ENCODE results near the gene SIRPA. TPM values are rescaled to one million over a fixed set of nuclear protein-coding genes. Genes with fewer than 3 reads are reported as not detected.
A peak's percentile ranks its signal among the peaks of the same experiment; 100 is the strongest.

Gene SIRPA
- total and polyA plus RNA-seq, 2 of the 4 experiments (the other 2 are of a cell fraction), result 9.9 to 40.2 TPM

GRCh38 chr20:1871807-1872458, 23.3 kb upstream of the SIRPA start:
- Histone ChIP-seq H4K91ac (ENCODE audit: insufficient read depth, low read depth, low read length) (no peak overlapping the region; the same call in 1 of the 2 replicates), H4K8ac (ENCODE audit: low read depth in 2 of 2, low read length in 2 of 2) (no peak overlapping the region), H2BK5ac (ENCODE audit: low read depth, low read length, poor library complexity, severe bottlenecking) (no peak overlapping the region), H2BK120ac (ENCODE audit: low read depth, low read length) (no peak overlapping the region), H3K18ac (ENCODE audit: low read depth, low read length) (no peak overlapping the region), H3K27me3 (ENCODE audit: control insufficient read depth, insufficient read depth, low read length) (peaks cover 8% of the 10 kb centered on the region; the same call in 1 of the 2 replicates), H4K20me1 (ENCODE audit: insufficient read depth, low read length) (no peaks in the 10 kb centered on the region), H3K56ac (ENCODE audit: extremely low read depth, insufficient read depth, low read length) (no peak overlapping the region), H3K14ac (replicated peaks; ENCODE audit: low read depth, low read length) (no peak overlapping the region), H3K4me3 (ENCODE audit: insufficient read depth, low read depth, low read length) (no peak overlapping the region), H2BK15ac (ENCODE audit: low read depth, low read length) (no peak overlapping the region), H3K9ac (ENCODE audit: low read depth, low read length) (no peak overlapping the region), H3K23ac (ENCODE audit: low read depth, low read length) (no peak overlapping the region), H4K5ac (ENCODE audit: low read depth, low read length) (no peak overlapping the region), H2BK20ac (ENCODE audit: low read depth, low read length) (no peak overlapping the region), H3K4me2 (ENCODE audit: low read depth, low read length) (no peak overlapping the region), H2AK9ac (replicated peaks; ENCODE audit: low read depth, low read length, poor library complexity) (peak overlapping the region; percentile 74), H3K36me3 (ENCODE audit: control insufficient read depth, insufficient read depth, low read length) (no peaks in the 10 kb centered on the region), H3K9me3 (ENCODE audit: control insufficient read depth, insufficient read depth, low read length) (0 out of 2 replicates have a peak, but pooled peaks cover 2% of the 10 kb centered on the region), H3K79me1 (ENCODE audit: low read depth in 1 of 2, low read length in 2 of 2) (no peaks in the 10 kb centered on the region), H3K9me1 (ENCODE audit: insufficient read depth, low read length) (no peaks in the 10 kb centered on the region), H3K4ac (ENCODE audit: low read depth, low read length) (no peak overlapping the region), H2AFZ (replicated peaks; ENCODE audit: low read length, poor library complexity) (no peak overlapping the region), H3K27ac (ENCODE audit: insufficient read depth, low read length) (no peak overlapping the region), H3K4me1 (ENCODE audit: control insufficient read depth, insufficient read depth, low read length) (peaks cover 1% of the 10 kb centered on the region; the same call in 1 of the 2 replicates), H2AK5ac (ENCODE audit: low read depth, low read length) (no peak overlapping the region)
- WGBS, 2 experiments (ENCODE audit: extremely low coverage in 2 of 2, insufficient read length in 1 of 2), result no CpG with 5 or more reads among the region's 7 CpGs
- ATAC-seq (ENCODE audit: low read depth), result no peak
- intact Hi-C loops (cut with micrococcal nuclease), result no loop called here
- ChIA-PET CTCF (no interaction called here), POLR2A (ENCODE audit: unreplicated experiment) (no interaction called here)
- TF ChIP-seq POLR2A (IDR thresholded peaks at IDR 0.05; ENCODE audit: low read depth, low read length) (no peak), MAZ (IDR thresholded peaks at IDR 0.05; ENCODE audit: borderline replicate concordance, low read depth, low read length) (no peak), MXI1 (IDR thresholded peaks at IDR 0.05; ENCODE audit: borderline replicate concordance, low read depth, low read length) (no peak), CHD1 (IDR thresholded peaks at IDR 0.05; ENCODE audit: low read depth, low read length) (no peak), SMC3 (IDR thresholded peaks at IDR 0.05; ENCODE audit: low read depth, low read length) (no peak), RFX5 (IDR thresholded peaks at IDR 0.05; ENCODE audit: low read depth, low read length) (no peak), RAD21 (IDR thresholded peaks at IDR 0.05; ENCODE audit: low read length) (no peak), NFE2L2 (IDR thresholded peaks at IDR 0.05; ENCODE audit: low read depth, low read length) (no peak), FOS (IDR thresholded peaks at IDR 0.05; ENCODE audit: low read depth, low read length) (no peak), BHLHE40 (IDR thresholded peaks at IDR 0.05; ENCODE audit: low read depth, low read length) (no peak), MAFK (IDR thresholded peaks at IDR 0.05; ENCODE audit: low read depth, low read length) (no peak), CEBPB (IDR thresholded peaks at IDR 0.05; ENCODE audit: low read depth, low read length) (no peak), RCOR1 (IDR thresholded peaks at IDR 0.05; ENCODE audit: insufficient replicate concordance, low read length) (no peak)
- TF ChIP-seq, protein P1, sequence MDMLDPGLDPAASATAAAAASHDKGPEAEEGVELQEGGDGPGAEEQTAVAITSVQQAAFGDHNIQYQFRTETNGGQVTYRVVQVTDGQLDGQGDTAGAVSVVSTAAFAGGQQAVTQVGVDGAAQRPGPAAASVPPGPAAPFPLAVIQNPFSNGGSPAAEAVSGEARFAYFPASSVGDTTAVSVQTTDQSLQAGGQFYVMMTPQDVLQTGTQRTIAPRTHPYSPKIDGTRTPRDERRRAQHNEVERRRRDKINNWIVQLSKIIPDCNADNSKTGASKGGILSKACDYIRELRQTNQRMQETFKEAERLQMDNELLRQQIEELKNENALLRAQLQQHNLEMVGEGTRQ (IDR thresholded peaks at IDR 0.05; ENCODE audit: low read depth, low read length), result no peak
- TF ChIP-seq, protein P2, sequence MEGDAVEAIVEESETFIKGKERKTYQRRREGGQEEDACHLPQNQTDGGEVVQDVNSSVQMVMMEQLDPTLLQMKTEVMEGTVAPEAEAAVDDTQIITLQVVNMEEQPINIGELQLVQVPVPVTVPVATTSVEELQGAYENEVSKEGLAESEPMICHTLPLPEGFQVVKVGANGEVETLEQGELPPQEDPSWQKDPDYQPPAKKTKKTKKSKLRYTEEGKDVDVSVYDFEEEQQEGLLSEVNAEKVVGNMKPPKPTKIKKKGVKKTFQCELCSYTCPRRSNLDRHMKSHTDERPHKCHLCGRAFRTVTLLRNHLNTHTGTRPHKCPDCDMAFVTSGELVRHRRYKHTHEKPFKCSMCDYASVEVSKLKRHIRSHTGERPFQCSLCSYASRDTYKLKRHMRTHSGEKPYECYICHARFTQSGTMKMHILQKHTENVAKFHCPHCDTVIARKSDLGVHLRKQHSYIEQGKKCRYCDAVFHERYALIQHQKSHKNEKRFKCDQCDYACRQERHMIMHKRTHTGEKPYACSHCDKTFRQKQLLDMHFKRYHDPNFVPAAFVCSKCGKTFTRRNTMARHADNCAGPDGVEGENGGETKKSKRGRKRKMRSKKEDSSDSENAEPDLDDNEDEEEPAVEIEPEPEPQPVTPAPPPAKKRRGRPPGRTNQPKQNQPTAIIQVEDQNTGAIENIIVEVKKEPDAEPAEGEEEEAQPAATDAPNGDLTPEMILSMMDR (conservative IDR thresholded peaks at IDR 0.05; ENCODE audit: low read depth, low read length), result no peak
- TF ChIP-seq, protein P3, sequence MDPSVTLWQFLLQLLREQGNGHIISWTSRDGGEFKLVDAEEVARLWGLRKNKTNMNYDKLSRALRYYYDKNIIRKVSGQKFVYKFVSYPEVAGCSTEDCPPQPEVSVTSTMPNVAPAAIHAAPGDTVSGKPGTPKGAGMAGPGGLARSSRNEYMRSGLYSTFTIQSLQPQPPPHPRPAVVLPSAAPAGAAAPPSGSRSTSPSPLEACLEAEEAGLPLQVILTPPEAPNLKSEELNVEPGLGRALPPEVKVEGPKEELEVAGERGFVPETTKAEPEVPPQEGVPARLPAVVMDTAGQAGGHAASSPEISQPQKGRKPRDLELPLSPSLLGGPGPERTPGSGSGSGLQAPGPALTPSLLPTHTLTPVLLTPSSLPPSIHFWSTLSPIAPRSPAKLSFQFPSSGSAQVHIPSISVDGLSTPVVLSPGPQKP (IDR thresholded peaks at IDR 0.05; ENCODE audit: borderline replicate concordance, low read depth, low read length), result no peak
- dilution Hi-C loops (cut with HindIII; ENCODE audit: low sequenced_read_pairs, unreplicated experiment), result no loop called here
- in situ Hi-C loops (cut with MboI; ENCODE audit: low sequenced_read_pairs), result no loop called here
- no TSS peak for BruUV-seq (replicated peaks)
- DNase-seq, result no peak
